Pancreas (tissue), 10 donors: ENCODE measurements around the gene NELL1. TPM values are rescaled to one million over a fixed set of nuclear protein-coding genes. Genes with fewer than 3 reads are reported as not detected.

Experiments used
- ATAC-seq, 4 donors: fragments of 200-7000 bp; cut with Tn5 transposase; one replicate each; pipeline versions ENCODE4 v1.8.0 to v1.9.1; 2020; ENCODE audit warnings: mild to moderate bottlenecking in 4 of 4, moderate library complexity in 4 of 4
- DNase-seq, 6 donors: peaks; one replicate each; pipeline ENCODE4 v3.0.0-alpha.2; 2020
- FAIRE-seq: peaks from 2 replicates; lab custom pipeline; 2012; peaks lifted over from hg19 to GRCh38; lab: Jason Lieb, UNC
- H3K27ac ChIP-seq, 4 donors: fragments of 200-600 bp; sonication (generic); 1 replicate in 3 of 4; 2 replicates in 1 of 4; pipeline versions ENCODE4 v1.5.0 to v1.8.0; 2020
- H3K27me3 ChIP-seq, 4 donors: fragments of 200-600 bp; one replicate each; pipeline ENCODE4 v1.8.0; 2021
- H3K36me3 ChIP-seq, 3 donors: fragments of 200-600 bp; sonication (generic) in 1 of 3; one replicate each; pipeline versions ENCODE4 v1.5.0 to v1.8.0; 2020 to 2021
- H3K4me1 ChIP-seq, 3 donors: fragments of 200-600 bp; one replicate each; pipeline ENCODE4 v1.8.0; 2021
- H3K4me3 ChIP-seq, 4 donors: fragments of 200-600 bp; sonication (generic) in 2 of 4; one replicate each; pipeline versions ENCODE4 v1.5.0 to v1.8.0; 2020 to 2021
- H3K9me3 ChIP-seq, 4 donors: fragments of 200-600 bp; one replicate each; pipeline ENCODE4 v1.8.0; 2021
- WGBS, 2 donors: extraction: QIAGEN DNeasy Blood & Tissue Kit; methylation state at CpG; one replicate each; pipeline ENCODE4 v1.1.7; 2013; 5-methylcytosine and 5-hydroxymethylcytosine counted together
- intact Hi-C, 3 donors: fragments of 100-400 bp; cut with DNase I; formaldehyde crosslinking; loops; one replicate each; pipeline versions ENCODE4 v1.11.1 to v1.14.2; 2022
- polyA plus RNA-seq, 2 donors: library from polyadenylated mRNA; stranded (reverse); fragments of 200-250 nt; gene quantifications; one replicate each; pipeline ENCODE4 v1.2.3, GENCODE V29; 2013
- total RNA-seq, 6 donors: library from RNA; stranded (reverse); fragmentation: NEBNext Ultra II Directional in 4 of 6; extraction: Animal tissue kit (Norgen Biotek cat#: 25700) in 4 of 6; gene quantifications; one replicate each; pipeline versions ENCODE4 v1.2.1 to v1.2.4, GENCODE V29; 2021 to 2023
- TF ChIP-seq, protein P1 (sequence below), 4 donors: fragments of 200-600 bp; sonication (generic) in 3 of 4; IDR thresholded peaks; one replicate each; pipeline versions ENCODE4 v1.5.0 to v1.8.0; 2021; ENCODE audit warnings: antibody characterized with exemption in 4 of 4
- donor health status: healthy with polysubstance abuse.
- donor health status: DM: no; HTN: no; CAD: no; lungs with moderate emphysema.
- donor health status: DM: no; HTN: no; CAD: no.
- donor health status: control.
- donor health status: control.
- donor health status: Bipolar disorder and iron deficiency.
- donor health status: DM: yes; HTN: yes; CAD: no.
- donor health status: DM: no; HTN: no; CAD: no.
- donor health status: DM: no; HTN: no; CAD: no.
- donor health status: DM: yes; HTN: yes; CAD: no.

Gene NELL1
- total and polyA plus RNA-seq, 8 donors: not detected

DNA sequence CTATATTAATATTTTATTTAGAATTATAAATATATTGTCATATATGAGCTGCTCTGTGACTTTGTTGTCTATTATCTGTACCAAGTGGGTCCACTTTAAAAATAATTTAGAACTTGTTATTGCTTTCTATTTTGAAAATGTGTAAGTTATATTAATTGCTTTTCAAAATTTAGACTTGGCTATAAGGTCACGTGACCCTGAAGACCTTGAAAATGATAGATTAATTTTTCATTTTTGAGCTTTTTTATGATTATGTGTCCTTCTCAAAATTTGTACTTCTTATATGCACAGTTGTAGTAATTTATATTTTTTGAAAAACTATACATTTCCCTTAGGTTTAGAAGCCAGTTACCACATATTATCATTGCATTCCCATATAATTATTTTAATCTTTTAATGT is 826.5 kb downstream of the NELL1 start:
- intact Hi-C loops: no loop called here
- FAIRE-seq (no peak), ATAC-seq (no peak), DNase-seq (no peak)
- H3K27ac ChIP-seq: no peak overlapping the region
- 46 to 66% methylated on average over 1 of the region's 1 CpG for WGBS, 2 donors
- no peaks in the 10 kb centered on the region for H3K36me3 ChIP-seq
- TF ChIP-seq, protein P1, sequence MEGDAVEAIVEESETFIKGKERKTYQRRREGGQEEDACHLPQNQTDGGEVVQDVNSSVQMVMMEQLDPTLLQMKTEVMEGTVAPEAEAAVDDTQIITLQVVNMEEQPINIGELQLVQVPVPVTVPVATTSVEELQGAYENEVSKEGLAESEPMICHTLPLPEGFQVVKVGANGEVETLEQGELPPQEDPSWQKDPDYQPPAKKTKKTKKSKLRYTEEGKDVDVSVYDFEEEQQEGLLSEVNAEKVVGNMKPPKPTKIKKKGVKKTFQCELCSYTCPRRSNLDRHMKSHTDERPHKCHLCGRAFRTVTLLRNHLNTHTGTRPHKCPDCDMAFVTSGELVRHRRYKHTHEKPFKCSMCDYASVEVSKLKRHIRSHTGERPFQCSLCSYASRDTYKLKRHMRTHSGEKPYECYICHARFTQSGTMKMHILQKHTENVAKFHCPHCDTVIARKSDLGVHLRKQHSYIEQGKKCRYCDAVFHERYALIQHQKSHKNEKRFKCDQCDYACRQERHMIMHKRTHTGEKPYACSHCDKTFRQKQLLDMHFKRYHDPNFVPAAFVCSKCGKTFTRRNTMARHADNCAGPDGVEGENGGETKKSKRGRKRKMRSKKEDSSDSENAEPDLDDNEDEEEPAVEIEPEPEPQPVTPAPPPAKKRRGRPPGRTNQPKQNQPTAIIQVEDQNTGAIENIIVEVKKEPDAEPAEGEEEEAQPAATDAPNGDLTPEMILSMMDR (IDR thresholded peaks at IDR 0.05): no peak
- H3K4me3 ChIP-seq: no peak overlapping the region
- no peaks in the 10 kb centered on the region for H3K9me3 ChIP-seq
- no peaks in the 10 kb centered on the region for H3K4me1 ChIP-seq
- H3K27me3 ChIP-seq: no peaks in the 10 kb centered on the region

DNA sequence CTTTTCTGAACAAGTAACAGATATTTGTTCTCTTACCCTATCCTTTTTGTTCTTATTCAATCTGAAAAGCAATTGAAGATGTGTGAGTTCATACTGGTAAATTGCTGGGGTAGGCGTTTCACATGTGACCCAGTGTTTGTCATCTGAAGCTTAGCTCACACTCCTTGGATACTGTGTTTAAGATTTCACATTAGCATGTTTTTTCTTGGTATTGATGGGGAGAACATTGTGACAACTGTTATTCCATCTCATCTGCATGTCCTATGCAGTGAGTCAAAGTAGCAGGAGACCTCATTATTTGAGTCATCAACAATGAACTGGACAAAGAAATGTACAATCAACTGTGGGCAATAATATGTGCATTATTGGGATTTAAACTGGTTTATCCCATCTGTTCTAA is 831.9 kb downstream of the NELL1 start:
- no peaks in the 10 kb centered on the region for H3K27me3 ChIP-seq
- WGBS, 2 donors: 65 to 69% methylated on average over 1 of the region's 1 CpG
- FAIRE-seq: no peak

DNA sequence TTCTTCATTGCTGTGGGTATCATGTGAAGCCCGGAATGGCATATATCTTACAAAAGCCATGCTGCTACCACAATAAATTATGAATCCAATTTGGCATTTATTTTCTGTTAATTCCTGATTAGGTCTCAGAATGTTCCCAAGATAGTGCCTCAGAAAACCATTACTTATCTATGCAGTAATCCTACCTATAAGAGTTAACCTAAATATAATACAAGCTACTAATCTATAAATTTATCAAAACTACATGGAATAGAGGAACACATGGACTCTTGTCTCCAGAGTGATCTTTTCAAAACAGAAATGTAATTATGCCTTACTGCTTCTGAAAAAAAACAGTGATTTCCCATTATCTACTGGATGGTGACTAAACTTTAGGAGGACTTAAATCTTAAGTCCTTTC is 835.7 kb downstream of the NELL1 start:
- Histone ChIP-seq H3K27me3 (no peaks in the 10 kb centered on the region), H3K36me3 (no peaks in the 10 kb centered on the region), H3K4me1 (no peaks in the 10 kb centered on the region), H3K4me3 (no peak overlapping the region), H3K9me3 (no peaks in the 10 kb centered on the region), H3K27ac (no peak overlapping the region)
- TF ChIP-seq, protein P1 (IDR thresholded peaks at IDR 0.05): no peak
- 62 to 75% methylated on average over 1 of the region's 1 CpG for WGBS, 2 donors
- intact Hi-C loops: no loop called here
- no peak for ATAC-seq
- no peak for DNase-seq
- no peak for FAIRE-seq

More for the DNA sequence above, 831.9 kb downstream of the NELL1 start:
- TF ChIP-seq, protein P1 (IDR thresholded peaks at IDR 0.05): no peak
- Histone ChIP-seq H3K4me1 (no peaks in the 10 kb centered on the region), H3K36me3 (no peaks in the 10 kb centered on the region), H3K9me3 (no peaks in the 10 kb centered on the region), H3K27ac (no peak overlapping the region), H3K4me3 (no peak overlapping the region)
- intact Hi-C loops: no loop called here
- no peak for DNase-seq
- ATAC-seq: no peak

DNA sequence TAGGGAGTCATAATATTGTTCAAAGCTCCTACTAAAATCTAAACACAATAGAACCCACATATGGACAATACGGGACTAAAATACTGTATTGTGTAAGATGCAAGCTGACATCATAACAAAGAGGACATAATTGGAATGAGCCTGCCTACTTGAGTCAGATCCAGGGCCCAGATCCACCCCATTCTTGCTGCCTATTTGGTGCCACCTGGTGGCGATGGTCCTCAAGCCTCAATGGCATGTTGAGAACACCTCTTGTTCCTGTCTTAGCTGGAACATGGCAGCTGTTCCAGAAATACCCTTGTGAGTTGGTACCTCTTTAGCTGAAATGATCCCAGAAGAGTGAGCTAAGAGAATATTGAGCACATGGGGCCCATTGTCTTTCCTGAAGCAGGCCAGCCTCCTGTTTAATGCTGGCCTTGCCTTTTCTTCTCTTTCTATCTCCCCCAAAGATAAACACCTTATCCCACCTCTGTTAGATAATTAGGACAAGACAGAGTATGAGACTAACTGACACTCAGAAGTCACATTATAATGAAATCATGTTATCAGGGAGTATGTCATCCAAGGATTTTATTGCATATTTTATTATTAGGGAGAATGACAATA is 842.6 kb downstream of the NELL1 start:
- Histone ChIP-seq H3K27me3 (no peaks in the 10 kb centered on the region), H3K4me3 (no peak overlapping the region), H3K9me3 (no peaks in the 10 kb centered on the region), H3K36me3 (no peaks in the 10 kb centered on the region), H3K27ac (no peak overlapping the region), H3K4me1 (no peaks in the 10 kb centered on the region)
- DNase-seq (peak in 5 of 6 donors; percentile 43 to 69 (median 64)), FAIRE-seq (no peak), ATAC-seq (peak; percentile 72 to 85 (median 82))
- TF ChIP-seq, protein P1 (IDR thresholded peaks at IDR 0.05): peak in 2 of 4 donors; percentile 15 to 36
- 24% methylated on average over 2 of the region's 2 CpGs for WGBS, 2 donors
- intact Hi-C loops: no loop called here

DNA sequence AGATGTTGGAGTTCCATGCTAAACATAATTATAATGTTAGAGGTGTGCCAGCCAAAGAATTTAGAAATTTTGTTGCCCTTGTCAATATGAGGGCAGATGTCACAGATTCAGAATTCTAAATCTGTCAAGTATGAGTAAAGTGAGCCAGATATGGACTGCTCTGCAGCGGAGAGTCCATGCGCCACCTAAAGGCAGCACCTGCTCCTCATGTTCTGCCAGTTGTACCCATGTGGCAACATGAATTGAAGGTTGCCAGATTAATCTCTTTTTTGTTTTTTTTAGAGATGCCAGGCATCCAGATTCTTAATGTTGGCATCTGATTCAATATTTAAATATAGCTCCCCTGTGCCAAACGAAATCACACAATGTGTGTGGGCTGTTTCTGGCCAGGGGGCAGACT is 844.9 kb downstream of the NELL1 start:
- DNase-seq (peak in 2 of 6 donors; percentile 26 to 54), FAIRE-seq (no peak), ATAC-seq (peak in 3 of 4 donors; percentile 37 to 60 (median 54))
- 14 to 22% methylated on average over 3 of the region's 3 CpGs for WGBS, 2 donors
- no peaks in the 10 kb centered on the region for H3K27me3 ChIP-seq
- intact Hi-C loops: no loop called here
- no peaks in the 10 kb centered on the region for H3K9me3 ChIP-seq
- no peaks in the 10 kb centered on the region for H3K4me1 ChIP-seq
- no peak overlapping the region for H3K4me3 ChIP-seq
- no peak overlapping the region for H3K27ac ChIP-seq
- H3K36me3 ChIP-seq: no peaks in the 10 kb centered on the region
- TF ChIP-seq, protein P1 (IDR thresholded peaks at IDR 0.05): peak in 3 of 4 donors; percentile 9 to 20 (median 18)
